Mucosa of descending colon (tissue), 3 donors: Measurements from ENCODE around the gene SEPTIN11. TPM values are rescaled to one million over a fixed set of nuclear protein-coding genes. Genes with fewer than 3 reads are reported as not detected.

Experiments used
- ATAC-seq: fragments of 200-7000 bp; cut with Tn5 transposase; one replicate; pipeline ENCODE4 v1.9.1; 2020; ENCODE audit warnings: mild to moderate bottlenecking, moderate library complexity
- DNase-seq, 3 donors: peaks; one replicate each; pipeline ENCODE4 v3.0.0-alpha.2; 2020
- H3K36me3 ChIP-seq: fragments of 200-600 bp; one replicate; pipeline ENCODE4 v1.8.0; 2021; ENCODE audit warnings: low read depth, mild to moderate bottlenecking
- H3K4me1 ChIP-seq: fragments of 200-600 bp; one replicate; pipeline ENCODE4 v1.8.0; 2021; ENCODE audit warnings: low read depth, mild to moderate bottlenecking
- H3K4me3 ChIP-seq: fragments of 200-600 bp; one replicate; pipeline ENCODE4 v1.8.0; 2021; ENCODE audit warnings: mild to moderate bottlenecking
- H3K9me3 ChIP-seq: fragments of 200-600 bp; one replicate; pipeline ENCODE4 v1.8.0; 2021; ENCODE audit warnings: mild to moderate bottlenecking
- CTCF ChIP-seq: fragments of 200-600 bp; IDR thresholded peaks from one replicate; pipeline ENCODE4 v1.8.0; 2022; ENCODE audit warnings: antibody characterized with exemption, mild to moderate bottlenecking
- intact Hi-C, 2 donors: fragments of 100-400 bp; cut with DNase I in 1 of 2; cut with micrococcal nuclease in 1 of 2; formaldehyde crosslinking; loops; one replicate each; pipeline versions ENCODE4 v1.11.0 to v1.11.1; 2022; cut with DNase I, micrococcal nuclease
- total RNA-seq, 3 donors: library from RNA; stranded (reverse); fragmentation: NEBNext Ultra II Directional in 2 of 3; extraction: Animal tissue kit (Norgen Biotek cat#: 25700) in 2 of 3; gene quantifications; one replicate each; pipeline versions ENCODE4 v1.2.1 to v1.2.4, GENCODE V29; 2021 to 2023
- donor health status: DM: no; HTN: no; CAD: no; lungs with moderate emphysema.
- donor health status: DM: no; HTN: no; CAD: no.
- donor health status: DM: no; HTN: yes; CAD: no.

SEPTIN11 gene
- total RNA-seq, 3 donors from 2014 or later, result 73.0 to 117 (median 109) TPM

GRCh38 chr4:76989391-76990061 lies 40.0 kb downstream of the SEPTIN11 start:
- ATAC-seq (peak; percentile 83), DNase-seq (peak; percentile 57 to 66 (median 63))
- Histone ChIP-seq H3K4me3 (no peak overlapping the region), H3K36me3 (no peaks in the 10 kb centered on the region), H3K4me1 (peaks cover 10% of the 10 kb centered on the region), H3K9me3 (no peaks in the 10 kb centered on the region)
- intact Hi-C loops, result no loop called here
- no peak for TF ChIP-seq CTCF

DNA sequence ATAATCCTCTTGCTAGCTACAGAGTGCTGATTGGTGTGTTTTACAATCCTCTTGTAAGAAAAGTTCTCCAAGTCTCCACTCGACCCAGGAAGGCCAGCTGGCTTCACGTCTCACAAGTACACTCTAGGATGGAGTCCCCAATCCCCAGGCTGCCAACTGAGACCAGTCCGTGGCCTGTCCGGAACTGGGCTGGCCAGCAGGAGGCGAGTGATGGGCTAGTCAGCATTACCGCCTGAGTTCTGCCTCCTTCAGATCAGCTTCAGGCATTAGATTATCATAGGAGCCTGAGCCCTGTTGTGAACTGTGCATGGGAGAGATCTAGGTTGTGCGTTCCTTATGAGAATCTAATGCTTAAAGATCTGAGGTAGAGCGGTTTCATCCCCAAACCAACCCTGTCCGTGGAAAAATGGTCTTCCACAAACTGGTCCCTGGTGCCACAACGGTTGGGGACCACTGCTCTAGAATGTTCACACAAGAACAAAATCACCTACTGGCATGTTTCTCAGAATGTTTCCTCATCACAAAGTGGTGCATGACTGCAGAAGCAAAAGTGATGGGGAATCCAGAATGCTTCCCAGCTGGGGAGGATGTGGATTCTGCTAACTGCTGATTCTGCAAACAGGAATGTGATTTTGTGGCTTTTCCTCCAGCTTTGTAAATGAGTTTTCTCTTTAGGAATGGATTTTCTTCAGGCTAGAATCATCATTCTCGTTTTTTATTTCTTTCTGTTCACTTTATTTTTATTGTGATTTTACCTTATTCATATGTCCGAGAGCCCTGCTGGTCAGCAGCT lies 40.9 kb downstream of the SEPTIN11 start:
- H3K9me3 ChIP-seq, result no peaks in the 10 kb centered on the region
- H3K4me3 ChIP-seq, result no peak overlapping the region
- ATAC-seq (no peak), DNase-seq (peak in 1 of 3 donors; percentile 39)
- intact Hi-C loops, result no loop called here
- no peaks in the 10 kb centered on the region for H3K36me3 ChIP-seq
- no peak for TF ChIP-seq CTCF
- H3K4me1 ChIP-seq, result peaks cover 8% of the 10 kb centered on the region

- Histone ChIP-seq H3K4me3 (no peak overlapping the region), H3K4me1 (peaks cover 8% of the 10 kb centered on the region), H3K9me3 (no peaks in the 10 kb centered on the region), H3K36me3 (no peaks in the 10 kb centered on the region)
- ATAC-seq (no peak), DNase-seq (no peak)
- no peak for TF ChIP-seq CTCF
- intact Hi-C loops, result no loop called here
Observed at GRCh38 chr4:76991161-76991660, 41.7 kb downstream of the SEPTIN11 start.

DNA sequence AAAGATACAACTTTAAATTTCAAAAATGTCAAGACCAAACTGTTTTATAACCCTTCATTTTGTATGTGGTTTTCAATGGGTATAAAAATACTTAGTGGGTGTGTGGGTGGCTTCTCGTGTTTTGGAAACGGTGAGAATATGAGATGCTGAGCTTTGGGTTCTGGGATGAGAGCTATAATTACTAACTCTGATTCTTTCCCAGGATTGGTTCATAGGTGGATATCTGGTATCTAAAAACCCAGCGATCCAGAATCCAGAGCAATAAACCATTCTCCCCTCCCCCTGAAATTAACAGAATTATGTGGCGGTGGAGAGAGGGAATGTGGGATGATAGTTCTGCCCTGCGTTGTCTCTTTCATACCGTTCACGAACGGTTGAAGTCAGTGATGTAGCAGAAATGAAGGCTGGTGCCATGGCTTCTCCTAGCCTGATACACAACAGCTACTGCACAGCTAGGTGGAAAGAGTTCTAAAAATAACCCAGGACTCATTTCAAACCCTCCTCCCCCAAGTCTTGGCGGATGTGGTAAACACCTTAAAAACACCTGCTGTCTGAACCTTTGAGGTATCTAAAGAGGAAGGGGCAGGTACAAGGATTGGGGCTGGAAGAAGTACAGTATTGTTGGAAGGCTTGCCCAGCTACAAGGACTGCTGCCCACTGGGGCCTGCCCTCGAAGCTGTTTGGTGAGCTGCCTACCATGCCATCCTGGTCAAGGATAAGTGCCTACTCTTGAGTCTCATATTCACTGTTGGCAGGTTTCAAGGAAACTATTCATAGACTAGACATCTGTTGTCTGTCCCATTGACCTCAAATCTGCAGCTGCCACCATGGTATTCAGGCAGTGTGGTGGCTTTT lies 44.5 kb downstream of the SEPTIN11 start:
- Histone ChIP-seq H3K9me3 (no peaks in the 10 kb centered on the region), H3K4me1 (peaks cover 5% of the 10 kb centered on the region), H3K4me3 (no peak overlapping the region), H3K36me3 (no peaks in the 10 kb centered on the region)
- ATAC-seq, result peak; percentile 46
- DNase-seq, result peak in 1 of 3 donors; percentile 47
- intact Hi-C loops, result no loop called here
- TF ChIP-seq CTCF, result no peak

- Histone ChIP-seq H3K4me1 (peaks cover 2% of the 10 kb centered on the region), H3K36me3 (no peaks in the 10 kb centered on the region), H3K4me3 (no peak overlapping the region), H3K9me3 (no peaks in the 10 kb centered on the region)
- intact Hi-C loops, result no loop called here
- no peak for DNase-seq
- TF ChIP-seq CTCF, result no peak
- ATAC-seq, result no peak
Observed at GRCh38 chr4:76995776-76996175, 46.2 kb downstream of the SEPTIN11 start.
